Anterior cingulate cortex (tissue), 58 donors: ENCODE results near the gene TRAPPC6A.

Source experiments
- DNase-seq, 58 donors: peaks; one replicate each; lab custom pipeline; 2025; lab: John Stamatoyannopoulos, UW

The TRAPPC6A gene

DNA sequence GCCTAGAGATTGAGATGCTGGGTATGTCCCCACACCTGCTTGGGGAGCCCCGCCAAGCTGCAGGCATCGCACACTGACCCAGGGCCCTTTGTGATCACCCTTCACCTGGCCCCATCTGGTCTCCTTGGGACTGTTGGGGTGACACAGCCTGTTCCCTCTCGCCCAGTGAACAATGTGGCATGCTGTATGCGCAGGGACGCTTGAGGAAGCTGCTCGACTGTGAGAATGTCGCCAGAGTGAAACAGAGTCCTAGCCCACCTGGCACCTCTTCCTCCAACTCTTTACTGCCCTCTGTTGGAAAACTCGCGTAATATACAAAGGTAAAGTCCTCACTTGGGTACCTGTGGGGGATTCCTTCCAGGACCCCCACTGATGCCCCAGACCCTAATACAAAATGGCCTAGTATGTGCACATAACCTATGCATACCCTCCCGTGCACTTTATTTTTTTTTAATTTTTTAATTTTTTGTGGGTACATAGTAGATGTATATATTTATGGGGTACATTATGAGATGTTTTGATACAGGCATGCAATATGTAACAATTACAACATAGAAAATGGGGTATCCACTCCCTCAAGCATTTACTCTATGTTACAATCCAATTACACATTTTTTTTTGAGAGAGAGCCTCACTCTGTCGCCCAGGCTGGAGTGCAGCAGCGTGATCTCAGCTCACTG lies 9.5 kb upstream of the TRAPPC6A start:
- no peak for DNase-seq

DNA sequence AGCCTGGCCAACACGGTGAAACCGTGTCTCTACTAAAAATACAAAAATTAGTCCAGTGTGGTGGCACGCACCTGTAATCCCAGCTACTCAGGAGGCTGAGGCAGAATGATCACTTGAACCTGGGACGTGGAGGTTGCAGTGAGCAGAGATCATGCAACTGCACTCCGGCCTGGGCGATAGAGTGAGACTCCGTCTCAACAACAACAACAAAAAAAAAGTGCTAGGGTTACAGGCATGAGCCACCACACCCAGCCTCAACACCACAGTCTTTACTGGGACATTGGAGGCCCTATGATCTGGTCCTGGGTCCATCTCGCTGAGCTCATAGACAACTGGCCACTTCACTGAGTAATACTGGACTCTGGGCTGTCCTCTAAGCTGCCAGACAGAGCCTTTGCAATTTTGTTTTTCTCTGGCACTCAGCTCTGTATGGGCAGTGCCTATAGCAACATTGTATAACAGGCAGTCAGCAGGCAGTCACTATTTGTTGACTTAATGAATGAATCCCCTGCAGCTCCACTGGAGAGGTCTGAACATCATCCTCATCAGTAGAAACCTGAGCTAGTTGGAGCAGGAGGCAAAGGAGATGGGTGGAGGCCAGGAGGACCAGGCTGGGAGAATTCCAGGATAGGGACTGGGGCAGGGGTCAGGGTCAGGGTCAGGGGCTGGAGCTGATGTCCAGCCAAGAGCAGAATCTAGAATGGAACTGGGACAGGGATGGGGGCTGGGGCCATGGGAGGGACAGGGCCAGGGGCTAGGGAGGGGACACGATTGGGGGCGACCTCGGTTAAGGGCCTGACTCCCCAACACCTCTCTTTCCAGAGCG lies 8.7 kb upstream of the TRAPPC6A start:
- DNase-seq = no peak

DNA sequence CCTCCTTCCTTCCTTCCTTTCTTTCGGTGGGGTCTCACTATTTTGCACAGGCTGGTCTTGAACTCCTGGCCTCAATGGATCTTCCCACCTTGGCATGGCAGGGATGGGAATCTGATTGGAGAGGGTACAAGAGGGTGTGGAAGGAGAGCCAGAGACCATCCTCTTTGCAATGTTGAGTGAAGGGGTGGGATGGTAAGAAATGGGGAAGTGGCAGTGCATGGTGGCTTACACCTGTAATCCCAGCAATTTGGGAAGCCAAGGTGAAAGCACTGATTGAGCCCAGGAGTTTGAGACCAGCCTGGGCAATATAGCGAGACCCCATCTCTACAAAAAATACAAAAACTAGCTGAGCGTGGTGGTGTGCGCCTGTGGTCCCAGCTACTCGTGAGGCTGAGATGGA lies 6.1 kb upstream of the TRAPPC6A start:
- no peak for DNase-seq

DNA sequence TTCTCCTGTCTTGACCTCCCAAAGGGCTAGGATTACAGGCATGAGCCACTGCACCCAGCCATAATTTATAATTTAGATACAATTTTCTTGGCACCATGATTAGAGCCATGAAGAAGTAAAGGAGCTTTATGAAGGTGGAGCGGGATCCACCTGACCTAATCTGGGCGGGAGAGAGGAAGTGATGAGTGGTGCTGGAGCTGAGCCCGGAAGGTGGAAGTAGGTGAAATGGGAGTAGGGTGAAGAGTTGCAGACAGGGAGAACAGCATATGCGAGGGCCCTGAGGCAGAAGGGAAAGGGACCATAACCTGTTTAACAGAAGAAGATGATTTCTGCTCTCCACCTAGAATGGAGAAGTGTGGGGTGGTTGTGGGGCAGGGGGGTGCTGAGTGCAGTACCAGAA lies 4.7 kb upstream of the TRAPPC6A start:
- no peak for DNase-seq

DNA sequence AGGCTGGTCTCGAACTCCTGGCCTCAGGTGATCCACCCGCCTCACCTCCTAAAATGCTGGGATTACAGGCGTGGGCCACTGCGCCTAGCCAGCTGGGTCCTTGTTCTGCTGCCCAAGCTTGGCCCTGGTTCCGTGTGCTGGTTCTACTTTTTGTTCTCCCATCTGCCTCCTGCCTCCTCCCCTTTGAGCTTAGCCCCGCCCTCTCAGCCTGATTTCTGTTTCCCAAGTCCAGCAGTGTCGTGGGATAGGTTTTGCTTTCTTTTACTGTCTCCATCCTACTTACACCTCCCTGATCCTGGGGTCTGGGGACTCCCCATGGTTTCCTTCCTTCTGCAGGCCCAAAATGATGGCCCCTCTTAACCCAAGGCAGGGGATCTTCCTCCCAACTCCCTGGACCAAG lies 2.9 kb upstream of the TRAPPC6A start:
- DNase-seq = no peak

DNA sequence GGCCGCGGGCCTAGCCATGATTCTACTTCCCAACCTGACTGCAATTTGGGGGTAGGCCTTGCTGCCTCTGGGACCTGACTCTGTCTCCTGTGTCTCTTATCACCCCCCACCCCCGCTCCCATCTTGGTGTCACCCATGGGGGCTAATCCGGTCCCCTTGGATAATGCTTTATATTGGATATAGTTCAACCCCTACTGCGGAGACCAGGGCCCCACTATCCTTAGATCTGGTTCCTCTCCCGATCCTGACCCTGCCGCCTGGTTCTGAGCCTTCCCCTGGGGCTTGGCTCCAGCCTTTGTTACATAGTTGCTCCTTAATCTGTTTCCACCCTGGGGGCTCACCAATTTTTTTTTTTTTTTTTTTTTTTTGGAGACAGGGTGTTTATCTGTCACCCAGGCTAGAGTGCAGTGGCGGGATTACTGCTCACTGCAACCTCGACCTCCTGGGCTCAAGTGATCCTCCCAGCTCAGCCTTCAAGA lies 1.9 kb upstream of the TRAPPC6A start:
- no peak for DNase-seq

DNA sequence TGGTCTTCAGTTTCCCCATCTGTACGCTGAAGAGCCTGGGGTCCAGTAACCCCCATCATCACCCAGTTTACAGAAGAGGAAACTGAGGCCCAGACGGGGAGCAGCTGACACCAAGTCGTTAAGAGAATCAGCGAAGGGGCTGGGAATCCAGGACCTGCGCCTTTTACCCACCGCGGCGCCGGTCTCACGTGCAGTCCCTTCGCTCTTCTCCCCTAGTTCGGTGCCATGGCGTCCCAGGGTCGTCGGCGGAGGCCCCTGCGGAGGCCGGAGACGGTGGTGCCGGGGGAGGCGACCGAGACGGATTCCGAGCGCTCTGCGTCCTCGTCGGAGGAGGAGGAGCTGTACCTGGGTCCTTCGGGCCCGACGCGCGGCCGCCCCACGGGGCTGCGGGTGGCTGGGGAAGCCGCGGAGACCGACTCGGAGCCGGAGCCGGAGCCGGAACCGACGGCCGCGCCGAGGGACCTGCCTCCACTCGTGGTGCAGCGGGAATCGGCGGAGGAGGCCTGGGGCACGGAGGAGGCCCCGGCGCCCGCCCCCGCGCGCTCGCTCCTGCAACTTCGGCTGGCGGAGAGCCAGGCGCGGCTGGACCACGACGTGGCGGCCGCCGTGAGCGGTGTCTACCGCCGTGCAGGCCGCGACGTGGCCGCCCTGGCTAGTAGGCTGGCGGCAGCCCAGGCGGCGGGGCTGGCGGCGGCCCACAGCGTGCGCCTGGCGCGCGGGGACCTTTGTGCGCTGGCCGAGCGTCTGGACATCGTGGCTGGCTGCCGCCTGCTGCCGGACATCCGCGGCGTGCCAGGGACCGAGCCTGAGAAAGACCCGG lies 1.2 kb upstream of the TRAPPC6A start:
- peak in 10 of 58 donors; percentile 18 to 50 (median 24) for DNase-seq

DNA sequence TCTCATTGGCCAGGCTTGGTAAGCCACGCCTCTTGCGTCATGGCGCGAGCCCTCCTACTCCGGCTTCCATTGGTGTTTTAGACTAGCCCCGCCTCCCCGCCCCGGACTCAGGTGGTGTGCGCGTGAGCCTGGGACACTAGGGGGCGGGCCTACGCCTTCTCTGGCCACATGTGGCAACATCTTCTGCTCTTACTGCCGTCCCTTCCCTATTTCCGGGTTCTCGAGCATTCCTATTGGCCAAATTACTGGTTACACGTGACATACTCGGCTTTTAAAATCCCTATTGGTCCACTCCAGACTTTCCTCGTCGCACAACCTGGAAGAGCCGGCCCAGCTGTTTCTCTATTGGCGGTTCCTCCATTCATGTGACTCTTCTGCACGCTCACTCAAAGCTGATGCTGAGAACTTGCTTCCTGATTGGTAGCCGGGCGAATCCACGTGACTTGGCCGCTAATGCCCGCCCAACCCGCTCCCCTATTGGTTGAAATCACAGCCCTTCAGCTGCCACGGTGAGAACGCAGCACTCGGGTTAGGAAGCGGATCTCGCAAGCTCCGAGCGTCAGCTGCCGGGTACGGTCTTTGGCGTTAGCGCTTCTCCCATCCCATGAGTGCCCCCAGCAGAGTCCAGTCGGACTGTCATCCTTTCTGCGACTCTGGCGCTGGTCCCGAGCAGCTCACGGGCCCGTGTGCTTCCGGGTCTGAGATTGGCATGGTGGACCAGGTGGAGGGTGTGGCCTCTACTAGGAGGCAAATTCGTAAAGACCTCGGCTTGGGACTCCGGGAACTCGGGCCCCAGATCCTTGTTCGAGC lies 430 bp upstream of the TRAPPC6A start, which contains the start of gene BLOC1S3:
Gene BLOC1S3 (plus strand): TSS at position 523 of the 810 bp plus-strand sequence. CDS start 513 bp downstream, outside the sequence.
- peak; percentile 93 to 100 (median 100) for DNase-seq

DNA sequence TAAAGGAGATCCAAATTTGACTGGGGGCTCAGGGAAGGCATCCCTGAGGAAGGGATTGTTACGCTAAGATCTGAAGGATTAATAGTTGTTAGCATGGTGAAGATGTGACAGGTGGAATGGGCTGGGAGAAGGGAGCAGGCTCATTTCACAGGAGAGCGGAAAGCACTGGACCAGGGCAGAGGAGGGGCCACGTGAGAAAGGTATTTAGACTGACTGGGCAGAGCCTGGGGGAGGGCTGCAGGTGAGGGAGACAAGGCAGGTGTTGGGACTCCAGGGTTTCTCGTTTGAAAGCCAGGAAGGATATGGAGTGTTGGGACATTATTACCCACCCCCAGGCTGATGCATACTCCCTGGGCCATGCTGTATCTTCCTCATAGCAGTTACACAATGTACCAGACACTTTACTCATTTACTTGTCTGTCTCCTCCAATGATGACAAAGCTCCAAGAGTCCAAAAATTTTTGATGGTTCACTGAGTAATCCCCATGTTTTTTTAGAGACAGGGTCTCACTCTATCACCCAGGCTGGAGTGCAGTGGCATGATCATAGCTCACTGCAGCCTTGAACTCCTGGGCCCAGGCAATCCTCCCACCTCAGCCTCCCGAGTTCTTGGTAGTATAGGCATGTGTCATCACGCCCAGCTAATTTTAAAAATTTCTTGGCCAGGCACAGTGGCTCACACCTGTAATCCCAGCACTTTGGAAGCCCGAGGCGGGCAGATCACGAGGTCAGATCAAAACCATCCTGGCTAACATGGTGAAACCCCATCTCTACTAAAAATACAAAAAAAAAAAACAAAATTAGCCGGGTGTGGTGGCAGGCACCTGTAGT lies 2.3 kb downstream of the TRAPPC6A start:
- no peak for DNase-seq

DNA sequence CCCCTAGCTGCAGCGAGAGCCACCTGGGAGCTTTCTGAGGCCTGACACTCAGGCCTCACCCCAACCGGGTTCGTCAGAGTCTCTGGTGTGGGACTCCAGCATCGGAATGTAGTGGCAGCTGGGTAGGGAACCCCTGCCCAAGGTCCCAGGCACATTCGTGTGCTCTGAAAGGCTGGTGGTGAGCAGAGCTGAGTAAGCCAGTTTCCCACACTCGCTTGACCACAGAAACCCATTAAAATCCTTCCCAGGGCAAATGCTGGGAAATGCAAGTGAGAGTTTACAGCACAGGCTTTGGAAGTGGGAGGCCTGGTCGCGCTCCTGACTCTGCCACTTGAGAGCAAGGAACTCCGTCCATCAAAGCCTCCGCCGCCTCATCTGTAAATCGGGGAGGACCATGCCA lies 4.2 kb downstream of the TRAPPC6A start:
- no peak for DNase-seq

DNA sequence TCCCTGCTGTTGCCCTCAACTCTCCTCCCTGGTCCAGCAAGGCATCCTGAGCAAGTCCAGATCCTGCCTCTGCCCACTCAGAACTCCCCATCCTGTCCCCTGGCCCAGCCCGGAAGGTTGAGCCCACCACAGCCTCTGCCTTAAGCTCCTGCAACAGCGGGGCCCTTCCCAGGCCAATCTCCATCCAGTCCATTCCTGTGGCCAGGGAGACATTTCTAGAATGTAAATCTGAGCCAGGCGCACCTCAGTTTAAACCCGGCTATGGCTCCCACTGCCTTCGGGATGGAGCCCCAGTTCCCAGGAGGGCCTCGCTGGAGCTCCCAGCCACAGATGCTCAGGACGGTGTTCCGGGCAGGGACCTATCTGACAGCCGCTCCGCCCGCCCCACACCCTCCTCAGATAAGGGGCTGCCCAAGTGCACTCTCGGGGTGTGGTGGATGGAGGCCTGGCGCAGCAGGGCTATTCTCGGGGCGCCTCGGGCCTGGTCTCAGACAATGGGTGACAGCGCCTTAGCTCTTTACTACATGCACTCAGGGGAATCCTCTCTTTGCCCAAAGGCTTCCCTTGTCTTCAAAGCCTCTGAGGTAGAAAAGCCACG lies 5.3 kb downstream of the TRAPPC6A start:
- DNase-seq = no peak

DNA sequence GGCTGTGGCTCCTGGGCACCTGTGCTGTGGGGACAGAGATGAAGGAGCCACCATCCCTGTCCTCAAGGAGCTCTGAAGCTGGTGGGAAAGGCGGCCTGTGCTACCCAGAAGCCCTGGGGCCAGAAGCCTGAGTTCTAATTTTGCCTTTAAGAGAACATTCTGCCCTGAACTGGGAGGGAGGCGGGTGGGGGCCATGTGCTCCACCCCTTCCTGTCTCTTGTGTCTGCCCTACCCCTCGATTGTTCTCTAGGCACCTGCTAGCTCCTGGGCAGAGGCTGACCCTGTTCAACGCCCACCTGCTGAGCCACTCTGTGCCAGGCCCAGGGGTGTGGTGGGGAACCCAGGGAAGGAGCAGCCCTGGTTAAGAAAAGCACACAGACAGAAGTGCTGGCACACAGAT lies 5.9 kb downstream of the TRAPPC6A start:
- no peak for DNase-seq

DNA sequence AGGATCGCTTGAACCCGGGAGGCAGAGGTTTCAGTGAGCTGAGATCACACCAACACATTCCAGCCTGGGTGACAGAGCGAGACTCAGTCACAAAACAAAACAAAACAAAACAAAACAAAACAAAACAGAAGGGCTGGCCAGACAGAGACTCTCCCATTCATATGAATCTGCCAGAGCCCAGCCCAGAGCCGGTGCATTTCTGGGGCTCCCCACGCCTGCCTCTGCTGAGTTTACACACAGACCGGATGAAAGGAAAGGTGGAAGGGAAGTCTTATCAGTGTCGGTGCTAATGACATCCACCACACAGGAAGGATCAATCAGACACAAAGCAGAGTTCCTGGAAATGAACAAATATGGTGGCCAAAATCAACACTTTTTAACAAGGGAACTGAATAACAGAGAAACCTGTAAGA lies 6.8 kb downstream of the TRAPPC6A start:
- no peak for DNase-seq

DNA sequence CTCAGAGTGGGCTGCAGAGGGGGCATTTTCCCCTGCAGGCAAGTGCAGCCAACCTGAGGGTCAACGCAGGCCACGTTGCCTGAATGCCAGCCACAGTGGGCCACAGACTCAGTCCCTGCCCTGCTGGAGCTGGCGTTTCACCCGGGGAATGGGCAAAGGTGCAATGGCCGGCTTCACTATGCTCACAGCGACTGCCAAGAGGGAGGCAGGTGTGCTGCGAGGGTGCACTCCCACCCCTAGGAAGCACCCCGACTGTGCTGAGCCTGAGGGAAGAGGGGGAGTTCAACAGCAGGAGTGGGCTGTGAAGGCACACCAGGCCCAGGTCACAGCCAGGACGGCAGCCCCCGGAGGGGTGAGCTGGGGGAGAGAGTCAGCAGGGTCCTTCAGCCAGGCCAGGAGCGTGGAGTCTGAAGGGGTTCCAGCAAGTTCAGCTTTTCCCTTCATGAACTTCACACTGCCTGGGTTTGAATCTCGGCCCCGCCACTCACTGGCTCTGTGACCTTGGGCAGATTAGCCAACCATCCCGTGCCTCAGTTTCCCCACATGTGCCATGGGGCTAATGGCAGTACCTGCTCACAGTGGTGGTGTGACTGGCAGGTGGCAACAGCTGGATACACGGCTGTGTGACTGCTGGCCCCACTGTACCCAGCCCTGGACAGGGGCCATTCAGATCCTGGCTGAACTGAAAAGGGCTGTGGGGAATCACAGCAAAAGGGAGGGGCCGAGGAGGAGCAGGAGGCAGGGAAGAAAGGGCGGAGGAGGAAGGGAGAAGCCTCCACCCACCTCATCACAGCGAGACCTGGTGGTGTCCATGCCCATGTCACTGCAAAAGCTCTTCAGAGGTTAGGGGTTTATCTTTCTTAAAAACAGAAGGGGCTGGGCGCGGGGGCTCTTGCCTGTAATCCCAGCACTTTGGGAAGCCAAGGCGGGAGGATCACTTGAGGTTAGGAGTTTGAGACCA lies 7.6 kb downstream of the TRAPPC6A start:
- DNase-seq = no peak

DNA sequence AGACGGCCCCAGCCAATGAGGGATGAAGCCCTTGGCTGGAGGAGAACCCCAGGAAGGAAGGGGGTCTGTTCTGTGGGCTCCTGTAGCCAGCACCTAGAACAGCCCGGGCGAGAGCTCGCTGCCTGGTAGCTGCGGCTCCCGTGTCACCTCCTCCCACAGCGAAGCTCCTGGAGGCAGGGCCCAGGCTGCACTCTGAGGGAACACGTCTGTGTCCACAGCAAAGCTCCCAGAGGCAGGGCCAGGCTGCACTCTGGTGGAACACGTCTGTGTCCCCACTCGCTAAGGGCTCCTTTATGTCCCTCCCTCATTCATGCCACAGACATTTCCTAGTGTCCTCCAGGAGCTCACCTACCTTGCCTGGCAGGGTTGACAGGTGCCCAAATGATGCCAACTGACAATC lies 8.4 kb downstream of the TRAPPC6A start:
- no peak for DNase-seq

DNA sequence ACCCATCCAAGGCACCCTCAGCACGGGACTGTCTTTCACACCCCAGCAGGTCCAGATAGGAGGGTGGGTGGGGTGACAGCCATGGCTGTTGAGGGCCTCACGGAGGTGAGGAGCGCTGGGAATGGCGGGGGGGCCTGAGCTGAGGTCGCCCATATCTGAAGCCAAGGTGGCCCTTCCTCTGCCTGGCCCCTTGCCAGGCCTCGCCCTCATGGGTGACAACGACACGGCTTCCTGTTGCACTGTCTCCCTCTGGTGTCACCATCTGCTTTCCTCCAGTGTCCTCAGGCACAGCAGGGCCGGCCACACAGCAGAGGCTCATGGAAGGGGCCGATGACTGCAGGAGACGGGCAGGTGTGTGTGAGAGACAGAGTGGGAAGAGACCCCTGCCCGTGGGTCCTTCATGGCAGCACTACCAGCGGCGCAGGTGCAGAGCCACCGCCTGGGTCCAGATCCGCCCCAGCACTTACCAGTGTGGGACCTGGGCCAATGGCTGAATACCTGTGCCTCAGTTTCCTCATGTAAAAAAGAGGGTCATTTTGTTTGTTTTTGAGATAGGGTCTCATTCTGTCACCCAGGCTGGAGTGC lies 9.2 kb downstream of the TRAPPC6A start:
- no peak for DNase-seq

DNA sequence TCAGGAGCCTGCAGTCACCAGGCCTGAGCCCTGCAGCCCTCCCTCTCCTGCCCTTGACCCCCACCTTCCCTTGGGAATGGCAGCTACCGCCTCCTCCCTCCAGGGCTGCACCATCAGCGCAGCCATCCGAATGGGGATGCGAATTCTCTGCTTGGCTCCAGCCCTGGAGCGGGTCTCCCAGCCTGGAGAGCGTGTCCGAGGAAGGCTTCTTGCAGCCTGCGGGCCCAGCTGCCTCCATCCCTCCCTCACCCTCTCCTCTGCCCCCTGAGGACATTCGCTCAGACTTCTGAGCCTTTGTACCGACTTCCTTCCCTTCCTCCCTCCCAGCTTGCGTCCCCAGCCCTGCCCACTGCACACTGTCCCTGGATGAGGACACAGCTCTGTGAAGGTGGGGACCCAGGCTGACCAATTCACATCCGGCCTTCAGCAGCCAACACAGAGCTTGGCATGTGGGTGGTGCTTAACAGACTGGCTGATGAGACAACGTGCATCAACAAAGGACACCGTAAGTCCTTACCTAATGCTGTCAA lies 11.2 kb downstream of the TRAPPC6A start:
- no peak for DNase-seq
